HepG2 (cell line): ENCODE results near the gene FANCL. TPM values are rescaled to one million over a fixed set of nuclear protein-coding genes. Genes with fewer than 3 reads are reported as not detected.

ENCODE experiments used
- ATAC-seq: fragments of 200-7000 bp; cut with Tn5 transposase; 3 replicates; pipeline ENCODE4 v1.9.1; 2020; ENCODE audit warnings: mild to moderate bottlenecking, moderate library complexity
- BruUV-seq: library from RNA; stranded (reverse); fragments of 400-500 nt; replicated peaks from 2 replicates; lab custom pipeline; 2021; lab: Mats Ljungman, UMichigan
- CTCF ChIA-PET: fragments of 300-600 bp; formaldehyde crosslinking; extraction: SDS; loops from one replicate; lab custom pipeline; 2021; ENCODE audit warnings: low total read pairs, inconsistent platforms, low intra/inter-chr PET ratio; lab: Yijun Ruan, JAX
- POLR2A ChIA-PET: fragments of 350-600 bp; sonication (Branson Sonifier 250); formaldehyde crosslinking; loops from one replicate; lab custom pipeline; 2020; ENCODE audit warnings: antibody characterized with exemption, inconsistent platforms; lab: Yijun Ruan, JAX
- DNase-seq: peaks from one replicate; pipeline ENCODE4 v3.0.0-alpha.2; 2015; ENCODE audit warnings: low spot score
- FAIRE-seq: peaks from 3 replicates; lab custom pipeline; 2011; peaks lifted over from hg19 to GRCh38; lab: Jason Lieb, UNC
- H2AFZ ChIP-seq: one replicate; pipeline ENCODE4 v1.6.1; 2011; ENCODE audit warnings: low read length, inconsistent platforms
- H3K27ac ChIP-seq: fragments of 300-600 bp; 3 replicates; pipeline ENCODE4 v1.8.0; 2011; ENCODE audit warnings: mixed run types, mild to moderate bottlenecking, mixed read lengths, low read length, inconsistent platforms; ENCODE audit not compliant: insufficient read depth; ENCODE audit errors: extremely low read length
- H3K27me3 ChIP-seq, 2 experiments: fragments of 200-600 bp in 1 of 2; 2 replicates in 1 of 2; 3 replicates in 1 of 2; pipeline versions ENCODE4 v1.6.0 to v1.8.0; 2011; ENCODE audit warnings: low read length in 2 of 2, mild to moderate bottlenecking in 2 of 2, moderate library complexity in 2 of 2, inconsistent platforms in 1 of 2; ENCODE audit not compliant: insufficient read depth in 2 of 2, control insufficient read depth in 1 of 2
- H3K36me3 ChIP-seq, 2 experiments: fragments of 200-600 bp in 1 of 2; replicated peaks in 1 of 2; 2 replicates in 1 of 2; 3 replicates in 1 of 2; pipeline versions ENCODE4 v1.5.1 to v1.8.0; 2011; ENCODE audit warnings: low read length in 2 of 2, inconsistent platforms in 1 of 2; ENCODE audit not compliant: insufficient read depth in 2 of 2, control insufficient read depth in 1 of 2
- H3K4me1 ChIP-seq: 2 replicates; pipeline ENCODE4 v1.5.1; 2012; ENCODE audit warnings: low read length, inconsistent platforms; ENCODE audit not compliant: insufficient read depth
- H3K4me2 ChIP-seq: 2 replicates; pipeline ENCODE4 v1.6.0; 2011; ENCODE audit warnings: low read depth, low read length, inconsistent platforms
- H3K4me3 ChIP-seq, 3 experiments: fragments of 200-600 bp in 1 of 3; sonication (generic), shearing (Covaris generic) in 1 of 3; replicated peaks in 1 of 3; 2 replicates each; pipeline ENCODE4 v1.5.1; 2011 to 2016; ENCODE audit warnings: low read length in 3 of 3, inconsistent platforms in 2 of 3, low read depth in 2 of 3, mild to moderate bottlenecking in 2 of 3, control low read depth in 1 of 3, mixed read lengths in 1 of 3; ENCODE audit not compliant: insufficient read depth in 1 of 3
- H3K79me2 ChIP-seq: one replicate; pipeline ENCODE4 v1.6.1; 2011; ENCODE audit warnings: low read length, inconsistent platforms; ENCODE audit not compliant: insufficient read depth
- H3K9ac ChIP-seq: 2 replicates; pipeline ENCODE4 v1.6.0; 2011; ENCODE audit warnings: mild to moderate bottlenecking, low read depth, low read length, inconsistent platforms; ENCODE audit not compliant: insufficient read depth
- H3K9me3 ChIP-seq: 2 replicates; pipeline ENCODE4 v1.5.1; 2012; ENCODE audit warnings: mild to moderate bottlenecking, low read length
- H4K20me1 ChIP-seq: 2 replicates; pipeline ENCODE4 v1.6.0; 2011; ENCODE audit warnings: inconsistent platforms, mild to moderate bottlenecking, low read length, moderate library complexity; ENCODE audit not compliant: insufficient read depth
- ATAD3A ChIP-seq: sonication (generic); formaldehyde crosslinking; IDR thresholded peaks from 2 replicates; pipeline ENCODE4 v1.4.0; 2020; ENCODE audit warnings: missing genetic modification reagents
- BORCS8-MEF2B ChIP-seq: sonication (generic); formaldehyde crosslinking; IDR thresholded peaks from 2 replicates; pipeline ENCODE4 v1.8.0; 2022; ENCODE audit warnings: mild to moderate bottlenecking, missing genetic modification reagents
- EZH2 ChIP-seq: conservative IDR thresholded peaks from 2 replicates; pipeline ENCODE4 v1.6.1; 2012; ENCODE audit warnings: mild to moderate bottlenecking, low read depth, low read length, moderate library complexity
- GABPA ChIP-seq, 2 experiments: IDR thresholded peaks; 2 replicates each; pipeline ENCODE4 v1.6.1; 2011 to 2016; ENCODE audit warnings: low read depth in 2 of 2, low read length in 1 of 2, missing biosample characterization in 1 of 2, missing genetic modification characterization in 1 of 2
- MBD4 ChIP-seq: IDR thresholded peaks from 2 replicates; pipeline ENCODE4 v1.6.1; 2012; ENCODE audit warnings: low read length, inconsistent platforms, borderline replicate concordance
- NR2F6 ChIP-seq, 2 experiments: IDR thresholded peaks; 2 replicates each; pipeline ENCODE4 v1.6.1; 2016; ENCODE audit warnings: antibody characterized with exemption in 1 of 2, mild to moderate bottlenecking in 1 of 2
- TCF7 ChIP-seq: sonication (generic); IDR thresholded peaks from 2 replicates; pipeline ENCODE4 v1.6.1; 2016; ENCODE audit warnings: antibody characterized with exemption, low read depth
- ZFP90 ChIP-seq: sonication (generic); formaldehyde crosslinking; IDR thresholded peaks from 2 replicates; pipeline ENCODE4 v1.8.0; 2022; ENCODE audit warnings: missing genetic modification reagents, mild to moderate bottlenecking, inconsistent platforms, borderline replicate concordance
- ZKSCAN1 ChIP-seq: fragments of 150-350 bp; IDR thresholded peaks from 2 replicates; pipeline ENCODE4 v1.6.1; 2014; ENCODE audit warnings: low read length
- ZNF253 ChIP-seq: sonication (generic); formaldehyde crosslinking; IDR thresholded peaks from 2 replicates; pipeline ENCODE4 v1.8.0; 2022; ENCODE audit warnings: mild to moderate bottlenecking, missing genetic modification reagents, borderline replicate concordance
- ZNF335 ChIP-seq: sonication (generic); formaldehyde crosslinking; IDR thresholded peaks from 2 replicates; pipeline ENCODE4 v1.4.0; 2020; ENCODE audit warnings: missing genetic modification reagents
- ZNF33B ChIP-seq: sonication (generic); formaldehyde crosslinking; IDR thresholded peaks from 2 replicates; pipeline ENCODE4 v1.5.1; 2020; ENCODE audit warnings: mild to moderate bottlenecking, missing genetic modification reagents
- WGBS: methylation state at CpG from one replicate; pipeline ENCODE4 v1.1.6; 2017; ENCODE audit warnings: low lambda C conversion rate; 5-methylcytosine and 5-hydroxymethylcytosine counted together
- in situ Hi-C: cut with HindIII; loops from 2 replicates; pipeline ENCODE4 v1.10.0; 2017; ENCODE audit warnings: low pct_unique_long_range_greater_than_20kb; ENCODE audit not compliant: extremely low pct_ligation_motif_present
- intact Hi-C: fragments of 100-400 bp; cut with micrococcal nuclease; formaldehyde crosslinking; loops from one replicate; pipeline ENCODE4 v1.10.0; 2022; ENCODE audit not compliant: unreplicated experiment
- polyA plus RNA-seq, 8 experiments: library from polyadenylated mRNA; depleted of rRNA in 3 of 8; stranded (reverse) in 7 of 8; unstranded in 1 of 8; fragments of >200 nt; fragmentation: Illumina TruSeq in 4 of 8; extraction: Trizol in 4 of 8; gene quantifications; 2 replicates each; pipeline versions ENCODE4 v1.2.1 to v1.2.3, GENCODE V29; 2011 to 2016; ENCODE audit warnings: low read depth in 4 of 8, missing spikeins in 1 of 8, mixed read lengths in 1 of 8; ENCODE audit not compliant: insufficient read depth in 1 of 8
- total RNA-seq, 5 experiments: library from RNA; depleted of rRNA; stranded (reverse); fragments of >200 nt; fragmentation: Illumina TruSeq; extraction: Trizol; gene quantifications; 2 replicates each; pipeline ENCODE4 v1.2.3, GENCODE V29; 2016; ENCODE audit warnings: low read depth in 1 of 5
- TF ChIP-seq, protein P1 (sequence below): IDR thresholded peaks from 2 replicates; pipeline ENCODE4 v1.6.1; 2012; ENCODE audit warnings: low read length, improper control_type of control experiment
- TF ChIP-seq, protein P2 (sequence below): sonication (generic); formaldehyde crosslinking; IDR thresholded peaks from 2 replicates; pipeline ENCODE4 v1.4.0; 2020; ENCODE audit warnings: missing genetic modification reagents

Gene FANCL
- total and polyA plus RNA-seq, 2 of the 13 experiments (the other 11 are each of a cell fraction or from before 2014, with no cell fraction given): 40.7 to 66.8 TPM

DNA sequence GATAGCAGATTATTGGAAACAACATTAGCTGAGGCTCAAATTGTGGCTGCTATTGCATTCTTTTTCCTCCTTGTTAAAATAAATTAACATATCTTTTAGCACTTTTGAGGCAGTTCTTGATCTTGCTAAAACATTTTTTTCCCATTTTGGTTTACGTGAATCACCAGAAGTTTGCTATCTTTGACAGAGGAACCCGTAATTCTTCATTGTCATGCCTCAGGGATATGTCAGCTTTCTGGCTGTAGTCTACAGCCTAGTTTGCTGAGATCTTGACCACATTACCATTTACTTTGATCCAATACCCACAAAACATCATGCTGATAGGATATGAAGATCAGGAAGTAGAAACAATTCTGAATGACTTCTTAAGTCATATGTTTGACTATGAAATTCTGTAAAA lies 25.1 kb upstream of the FANCL start:
- no peak overlapping the region for H2AFZ ChIP-seq
- in situ Hi-C loops: no loop called here
- BruUV-seq: no TSS peak

DNA sequence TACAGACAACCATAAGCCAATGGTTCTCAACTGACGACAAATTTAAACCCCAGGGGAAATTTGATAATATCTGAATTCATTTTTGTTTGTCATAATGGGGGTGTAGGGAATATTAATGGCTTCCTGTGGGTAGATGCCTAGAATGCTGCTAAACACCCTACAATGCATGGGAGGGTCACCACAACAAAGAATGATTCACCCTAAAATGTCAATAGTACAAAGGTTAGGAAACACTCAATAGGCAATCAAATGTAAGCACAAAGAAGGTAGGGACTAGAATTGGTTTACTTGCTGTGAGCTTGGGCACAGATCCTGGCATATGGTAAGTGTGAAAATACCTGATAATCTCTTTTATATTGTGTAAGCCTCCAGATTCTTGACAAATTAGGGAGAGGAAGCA lies 20.1 kb upstream of the FANCL start:
- Histone ChIP-seq H3K9ac (no peak overlapping the region), H3K4me2 (no peak overlapping the region), H3K36me3 (no peaks in the 10 kb centered on the region), H3K4me3 (no peak overlapping the region), H3K27me3 (peaks cover 0 to 4% of the 10 kb centered on the region in 2 experiments; a peak in 1 of 5 replicates), H3K4me1 (peaks cover 14% of the 10 kb centered on the region), H3K79me2 (no peaks in the 10 kb centered on the region), H3K27ac (no peak overlapping the region), H3K9me3 (no peaks in the 10 kb centered on the region), H2AFZ (no peak overlapping the region), H4K20me1 (no peaks in the 10 kb centered on the region)
- POLR2A ChIA-PET: interaction anchor here (1.8 kb wide), 1 partner anchor 20 kb away, joined by 6 read pairs; the partner anchor contains the start of gene FANCL
- FAIRE-seq (no peak), ATAC-seq (peak; percentile 87), DNase-seq (peak; percentile 51)
- 41% methylated on average over 1 of the region's 1 CpG for WGBS
- no TSS peak for BruUV-seq
- CTCF ChIA-PET: no interaction called here
- in situ Hi-C loops (no loop called here), intact Hi-C loops (no loop called here)
- TF ChIP-seq EZH2 (no peak), ZNF33B (CRISPR knock-in tag) (no peak), ATAD3A (CRISPR knock-in tag) (no peak), GABPA (IDR thresholded peaks at IDR 0.05; ENCODE audit: low read depth, low read length) (no peak), GABPA (CRISPR knock-in tag; IDR thresholded peaks at IDR 0.05; ENCODE audit: low read depth) (no peak; the same call in 1 of the 2 replicates), NR2F6 (IDR thresholded peaks at IDR 0.05) (peak; percentile 58; the same call in 1 of the 2 replicates), NR2F6 (CRISPR knock-in tag; IDR thresholded peaks at IDR 0.05) (no peak), MBD4 (no peak), TCF7 (peak; percentile 76), ZKSCAN1 (no peak), ZNF253 (CRISPR knock-in tag) (no peak), ZFP90 (CRISPR knock-in tag) (no peak), ZNF335 (CRISPR knock-in tag) (no peak)
- TF ChIP-seq, protein P1, sequence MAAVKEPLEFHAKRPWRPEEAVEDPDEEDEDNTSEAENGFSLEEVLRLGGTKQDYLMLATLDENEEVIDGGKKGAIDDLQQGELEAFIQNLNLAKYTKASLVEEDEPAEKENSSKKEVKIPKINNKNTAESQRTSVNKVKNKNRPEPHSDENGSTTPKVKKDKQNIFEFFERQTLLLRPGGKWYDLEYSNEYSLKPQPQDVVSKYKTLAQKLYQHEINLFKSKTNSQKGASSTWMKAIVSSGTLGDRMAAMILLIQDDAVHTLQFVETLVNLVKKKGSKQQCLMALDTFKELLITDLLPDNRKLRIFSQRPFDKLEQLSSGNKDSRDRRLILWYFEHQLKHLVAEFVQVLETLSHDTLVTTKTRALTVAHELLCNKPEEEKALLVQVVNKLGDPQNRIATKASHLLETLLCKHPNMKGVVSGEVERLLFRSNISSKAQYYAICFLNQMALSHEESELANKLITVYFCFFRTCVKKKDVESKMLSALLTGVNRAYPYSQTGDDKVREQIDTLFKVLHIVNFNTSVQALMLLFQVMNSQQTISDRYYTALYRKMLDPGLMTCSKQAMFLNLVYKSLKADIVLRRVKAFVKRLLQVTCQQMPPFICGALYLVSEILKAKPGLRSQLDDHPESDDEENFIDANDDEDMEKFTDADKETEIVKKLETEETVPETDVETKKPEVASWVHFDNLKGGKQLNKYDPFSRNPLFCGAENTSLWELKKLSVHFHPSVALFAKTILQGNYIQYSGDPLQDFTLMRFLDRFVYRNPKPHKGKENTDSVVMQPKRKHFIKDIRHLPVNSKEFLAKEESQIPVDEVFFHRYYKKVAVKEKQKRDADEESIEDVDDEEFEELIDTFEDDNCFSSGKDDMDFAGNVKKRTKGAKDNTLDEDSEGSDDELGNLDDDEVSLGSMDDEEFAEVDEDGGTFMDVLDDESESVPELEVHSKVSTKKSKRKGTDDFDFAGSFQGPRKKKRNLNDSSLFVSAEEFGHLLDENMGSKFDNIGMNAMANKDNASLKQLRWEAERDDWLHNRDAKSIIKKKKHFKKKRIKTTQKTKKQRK: no peak

More for the DNA sequence above, 25.1 kb upstream of the FANCL start:
- no peaks in the 10 kb centered on the region for H3K9me3 ChIP-seq
- ChIA-PET POLR2A (no interaction called here), CTCF (no interaction called here)
- no peaks in the 10 kb centered on the region for H4K20me1 ChIP-seq
- no peak for ATAC-seq
- peaks cover 11% of the 10 kb centered on the region for H3K4me1 ChIP-seq
- TF ChIP-seq, protein P2, sequence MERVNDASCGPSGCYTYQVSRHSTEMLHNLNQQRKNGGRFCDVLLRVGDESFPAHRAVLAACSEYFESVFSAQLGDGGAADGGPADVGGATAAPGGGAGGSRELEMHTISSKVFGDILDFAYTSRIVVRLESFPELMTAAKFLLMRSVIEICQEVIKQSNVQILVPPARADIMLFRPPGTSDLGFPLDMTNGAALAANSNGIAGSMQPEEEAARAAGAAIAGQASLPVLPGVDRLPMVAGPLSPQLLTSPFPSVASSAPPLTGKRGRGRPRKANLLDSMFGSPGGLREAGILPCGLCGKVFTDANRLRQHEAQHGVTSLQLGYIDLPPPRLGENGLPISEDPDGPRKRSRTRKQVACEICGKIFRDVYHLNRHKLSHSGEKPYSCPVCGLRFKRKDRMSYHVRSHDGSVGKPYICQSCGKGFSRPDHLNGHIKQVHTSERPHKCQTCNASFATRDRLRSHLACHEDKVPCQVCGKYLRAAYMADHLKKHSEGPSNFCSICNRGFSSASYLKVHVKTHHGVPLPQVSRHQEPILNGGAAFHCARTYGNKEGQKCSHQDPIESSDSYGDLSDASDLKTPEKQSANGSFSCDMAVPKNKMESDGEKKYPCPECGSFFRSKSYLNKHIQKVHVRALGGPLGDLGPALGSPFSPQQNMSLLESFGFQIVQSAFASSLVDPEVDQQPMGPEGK (CRISPR knock-in tag): no peak
- no peak for TF ChIP-seq BORCS8-MEF2B (CRISPR knock-in tag)
- peaks cover 0 to 4% of the 10 kb centered on the region in 2 experiments; a peak in 1 of 5 replicates for H3K27me3 ChIP-seq
- no peak overlapping the region for H3K9ac ChIP-seq
- H3K79me2 ChIP-seq: no peaks in the 10 kb centered on the region
- no peak overlapping the region for H3K4me3 ChIP-seq
- 23% methylated on average over 2 of the region's 2 CpGs for WGBS
- intact Hi-C loops: no loop called here
- no peaks in the 10 kb centered on the region for H3K36me3 ChIP-seq
- no peak overlapping the region for H3K4me2 ChIP-seq
- FAIRE-seq: no peak
- no peak overlapping the region for H3K27ac ChIP-seq
- no peak for DNase-seq
